ENCODE results near the gene NMT1.
"Not testable (repeated sequence)": the region's sequence is repeated elsewhere in the genome, so short reads cannot be mapped to it uniquely, and the experiment has no call there.

NMT1 gene

GRCh38 chr17:45038728-45039634 lies 22.1 kb upstream of the NMT1 start:
- FAIRE-seq, result no peak

- no peak for FAIRE-seq
Measured at GRCh38 chr17:45040459-45040858, 20.7 kb upstream of the NMT1 start.

- FAIRE-seq, result no peak
Measured at GRCh38 chr17:45042346-45043120, 18.6 kb upstream of the NMT1 start.

- FAIRE-seq, result no peak
Measured at GRCh38 chr17:45043813-45044540, 17.1 kb upstream of the NMT1 start.

- FAIRE-seq, result no peak
Measured at GRCh38 chr17:45046537-45047125, 14.5 kb upstream of the NMT1 start.

- FAIRE-seq, result no peak
Measured at GRCh38 chr17:45048795-45049563, 12.1 kb upstream of the NMT1 start.

- no peak for FAIRE-seq
Measured at GRCh38 chr17:45050481-45051059, 10.5 kb upstream of the NMT1 start.

GRCh38 chr17:45051060-45051719 lies 9.9 kb upstream of the NMT1 start, which contains the start of gene DCAKD:
Gene DCAKD, minus strand, starts transcription at chr17:45051632. Its CDS starts 16,747 bp downstream, at chr17:45034885.
- no peak for FAIRE-seq

GRCh38 chr17:45051720-45052051 lies 9.4 kb upstream of the NMT1 start:
- not testable (repeated sequence) for FAIRE-seq

GRCh38 chr17:45052052-45052772 lies 8.9 kb upstream of the NMT1 start:
- no peak for FAIRE-seq

- no peak for FAIRE-seq
Measured at GRCh38 chr17:45060382-45060796, 728 bp upstream of the NMT1 start.

- FAIRE-seq, result no peak
Measured at GRCh38 chr17:45061606-45062205, 589 bp downstream of the NMT1 start.

- no peak for FAIRE-seq
Measured at GRCh38 chr17:45063198-45063597, 2.1 kb downstream of the NMT1 start.

GRCh38 chr17:45067637-45068036 lies 6.5 kb downstream of the NMT1 start:
- FAIRE-seq, result no peak

- no peak for FAIRE-seq
Measured at GRCh38 chr17:45070001-45070400, 8.9 kb downstream of the NMT1 start.

- FAIRE-seq, result no peak
Measured at GRCh38 chr17:45070809-45071208, 9.7 kb downstream of the NMT1 start.

- no peak for FAIRE-seq
Measured at GRCh38 chr17:45073414-45074070, 12.4 kb downstream of the NMT1 start.

- no peak for FAIRE-seq
Measured at GRCh38 chr17:45077643-45078042, 16.5 kb downstream of the NMT1 start.

GRCh38 chr17:45081047-45081703 lies 20.1 kb downstream of the NMT1 start:
- FAIRE-seq, result no peak

Data from islet of Langerhans (tissue), 1 donor.